ENCODE data around the gene PDE5A. TPM values are rescaled to one million over a fixed set of nuclear protein-coding genes. Genes with fewer than 3 reads are reported as not detected.
A peak's percentile ranks its signal among the peaks of the same experiment; 100 is the strongest.
"Not testable (repeated sequence)": the region's sequence is repeated elsewhere in the genome, so short reads cannot be mapped to it uniquely, and the experiment has no call there.

Gene PDE5A
- total RNA-seq, 2 donors from 2014 or later: 6.7 to 43.2 TPM

GRCh38 chr4:119453286-119453685 is 175.3 kb downstream of the PDE5A start:
- not testable (repeated sequence) for H3K27me3 Mint-ChIP-seq; H3K9me3 ChIP-seq (ENCODE audit: control insufficient read depth, low read length, poor library complexity, severe bottlenecking); DNase-seq; H3K4me1 Mint-ChIP-seq; ATAC-seq; H3K36me3 Mint-ChIP-seq (ENCODE audit: low read depth)
- peak overlapping the region; percentile 43 for H3K4me3 Mint-ChIP-seq
- H3K27ac Mint-ChIP-seq: peak overlapping the region; percentile 94

DNA sequence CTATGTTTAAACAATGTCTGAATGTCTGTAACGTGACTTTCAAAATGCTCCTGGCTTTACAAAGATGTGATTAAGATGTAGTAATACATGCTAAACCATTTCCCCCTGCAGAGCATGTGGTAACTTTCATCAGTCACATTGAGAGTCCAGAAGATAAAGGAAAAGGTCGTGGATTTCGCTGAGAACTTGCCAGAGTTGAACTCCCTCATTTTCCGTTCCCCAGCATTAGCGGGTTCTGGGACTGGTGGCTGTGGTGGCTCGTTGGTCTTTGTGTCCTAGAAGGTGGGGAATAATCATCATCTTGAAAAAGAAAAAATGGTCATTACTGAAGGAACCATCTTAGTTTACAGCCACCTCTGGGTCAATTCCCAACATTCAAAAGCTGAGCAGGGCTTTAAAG is 178.8 kb downstream of the PDE5A start:
- not testable (repeated sequence) for DNase-seq; H3K4me3 Mint-ChIP-seq; H3K36me3 Mint-ChIP-seq (ENCODE audit: low read depth); ATAC-seq; H3K27ac Mint-ChIP-seq; H3K9me3 ChIP-seq (ENCODE audit: control insufficient read depth, low read length, poor library complexity, severe bottlenecking); H3K27me3 Mint-ChIP-seq; H3K4me1 Mint-ChIP-seq
